Activated naive CD8-positive, alpha-beta T cell treated with anti-CD3 and anti-CD28 coated beads, Interleukin-2, amount 10 ng/mL, durations not matched to agents 7 days and 5 days (primary cell): ENCODE results near the gene MAPKAP1. TPM values are rescaled to one million over a fixed set of nuclear protein-coding genes. Genes with fewer than 3 reads are reported as not detected.
A peak's percentile ranks its signal among the peaks of the same experiment; 100 is the strongest.

ENCODE experiments used
- ATAC-seq: fragments of 150-1000 bp; cut with Tn5 transposase; one replicate; pipeline ENCODE4 v1.10.0; 2021; ENCODE audit warnings: low read depth, moderate library complexity
- POLR2A ChIA-PET: fragments of 350-600 bp; sonication (Branson Sonifier 250); formaldehyde crosslinking; loops from one replicate; lab custom pipeline; 2021; ENCODE audit warnings: antibody characterized with exemption; lab: Charles Lee
- DNase-seq: peaks from one replicate; pipeline ENCODE4 v3.0.0; 2021
- H3K27ac Mint-ChIP-seq: one replicate; pipeline ENCODE4 v1.8.0; 2022; ENCODE audit warnings: mild to moderate bottlenecking, mixed read lengths
- H3K27me3 Mint-ChIP-seq: one replicate; pipeline ENCODE4 v1.8.0; 2022; ENCODE audit warnings: mild to moderate bottlenecking, moderate library complexity, mixed read lengths
- H3K36me3 Mint-ChIP-seq: one replicate; pipeline ENCODE4 v1.8.0; 2021; ENCODE audit warnings: mild to moderate bottlenecking, mixed read lengths
- H3K4me1 Mint-ChIP-seq: one replicate; pipeline ENCODE4 v1.8.0; 2021; ENCODE audit warnings: mixed read lengths
- H3K4me3 Mint-ChIP-seq: one replicate; pipeline ENCODE4 v1.8.0; 2022; ENCODE audit warnings: mild to moderate bottlenecking, moderate library complexity, mixed read lengths
- H3K9me3 Mint-ChIP-seq: one replicate; pipeline ENCODE4 v1.8.0; 2021; ENCODE audit warnings: mixed read lengths
- total RNA-seq, 2 experiments: library from RNA; stranded (reverse); gene quantifications; one replicate each; pipeline ENCODE4 v1.2.3, GENCODE V29; 2021

Gene MAPKAP1
- total RNA-seq, 2 experiments from 2014 or later = 48.2 to 51.5 TPM

DNA sequence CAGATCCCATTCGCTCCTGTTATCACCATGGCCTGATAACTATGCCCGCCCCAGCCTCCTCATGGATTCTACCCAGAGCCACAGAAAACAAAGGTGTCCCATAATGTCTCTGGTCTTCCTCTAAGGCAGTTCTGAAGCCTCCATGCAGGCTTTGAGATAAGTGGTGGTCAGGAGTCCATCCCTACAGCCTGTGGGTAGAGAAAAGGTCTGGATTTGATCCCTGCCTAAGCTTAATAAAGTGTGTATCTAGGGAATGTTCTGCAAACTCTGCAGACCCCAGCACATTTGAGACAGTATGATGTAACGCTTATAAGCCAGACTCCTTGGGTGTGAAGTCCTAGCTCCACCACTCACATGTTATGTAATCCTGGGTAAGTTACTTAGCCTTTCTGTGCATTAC lies 187.3 kb downstream of the MAPKAP1 start:
- Mint-ChIP-seq H3K27ac (no peak overlapping the region), H3K4me1 (peaks cover 20% of the 10 kb centered on the region), H3K27me3 (no peaks in the 10 kb centered on the region)

DNA sequence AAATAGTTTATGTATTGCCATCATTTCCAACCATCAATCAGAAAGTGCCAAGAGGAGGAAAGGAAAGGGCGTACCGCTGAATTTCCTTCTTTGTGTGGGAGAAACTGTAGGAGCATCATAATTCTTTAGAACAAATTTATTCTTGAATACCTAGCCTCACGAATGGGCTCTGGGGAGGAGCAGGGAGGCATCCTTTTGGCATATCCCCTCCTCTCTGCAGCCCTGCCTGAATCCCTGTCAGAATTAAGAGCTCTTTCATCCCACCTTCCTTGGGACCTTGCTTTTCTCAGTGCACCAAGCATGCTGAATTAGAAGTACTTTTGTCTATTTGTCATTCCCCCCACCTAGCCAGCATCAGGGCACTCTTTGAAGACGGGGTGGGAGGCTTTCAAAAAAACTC lies 189.4 kb downstream of the MAPKAP1 start:
- Mint-ChIP-seq H3K4me1 (peaks cover 26% of the 10 kb centered on the region), H3K36me3 (peaks cover 7% of the 10 kb centered on the region), H3K9me3 (no peaks in the 10 kb centered on the region), H3K4me3 (no peak overlapping the region), H3K27ac (no peak overlapping the region), H3K27me3 (no peaks in the 10 kb centered on the region)
- no peak for ATAC-seq
- POLR2A ChIA-PET = no interaction called here
- DNase-seq = no peak

More for the DNA sequence above, 187.3 kb downstream of the MAPKAP1 start:
- Mint-ChIP-seq H3K9me3 (no peaks in the 10 kb centered on the region), H3K36me3 (peaks cover 12% of the 10 kb centered on the region), H3K4me3 (no peak overlapping the region)
- ATAC-seq (no peak), DNase-seq (no peak)
- POLR2A ChIA-PET = interaction anchor here (2.3 kb wide), 1 partner anchor 187 kb away, joined by 5 read pairs; the partner anchor contains the start of gene MAPKAP1

DNA sequence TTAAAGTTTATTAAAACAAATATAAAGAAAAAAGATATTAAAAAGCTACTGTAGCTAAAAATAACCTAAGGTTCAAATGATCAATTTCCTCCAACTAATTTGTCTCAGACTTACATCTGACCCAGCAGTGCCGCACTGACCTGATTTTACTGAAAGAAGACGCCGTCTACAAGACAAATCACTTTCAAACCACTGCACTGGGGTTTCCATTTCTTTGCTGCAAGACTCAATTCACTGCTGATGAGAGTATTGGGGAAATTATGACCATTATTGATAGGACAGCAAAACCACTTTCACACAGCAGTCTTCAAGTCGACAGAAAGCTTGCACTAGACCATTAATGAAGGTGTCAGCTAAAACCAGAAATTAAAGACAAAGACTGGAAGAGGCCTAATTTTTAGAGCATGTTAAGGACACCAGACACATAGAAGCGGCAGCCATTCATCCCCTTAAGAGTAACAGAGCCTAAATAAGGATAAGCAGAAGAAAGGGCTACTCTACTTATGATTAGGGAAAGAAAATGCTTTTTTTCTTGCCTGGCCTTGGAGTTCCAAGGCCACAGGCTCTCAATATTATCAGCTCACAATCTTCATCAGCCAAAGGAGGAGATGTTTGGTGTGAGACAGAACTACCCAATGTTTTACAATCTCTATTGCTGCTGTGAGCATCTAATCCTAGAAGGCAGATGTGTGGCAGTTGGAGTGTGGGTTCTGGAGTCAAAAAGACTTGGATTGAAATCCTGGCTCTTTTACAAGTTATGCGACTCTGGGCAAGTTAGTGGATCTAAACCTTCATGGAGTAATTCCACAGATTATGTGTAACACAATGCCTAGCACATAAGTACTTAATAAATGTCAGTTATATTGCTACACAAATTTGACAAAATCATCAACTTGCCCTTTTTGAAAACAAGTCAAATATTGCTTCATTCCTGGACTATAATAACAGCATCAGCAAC lies 190.7 kb downstream of the MAPKAP1 start:
- no peaks in the 10 kb centered on the region for H3K9me3 Mint-ChIP-seq
- POLR2A ChIA-PET = no interaction called here

DNA sequence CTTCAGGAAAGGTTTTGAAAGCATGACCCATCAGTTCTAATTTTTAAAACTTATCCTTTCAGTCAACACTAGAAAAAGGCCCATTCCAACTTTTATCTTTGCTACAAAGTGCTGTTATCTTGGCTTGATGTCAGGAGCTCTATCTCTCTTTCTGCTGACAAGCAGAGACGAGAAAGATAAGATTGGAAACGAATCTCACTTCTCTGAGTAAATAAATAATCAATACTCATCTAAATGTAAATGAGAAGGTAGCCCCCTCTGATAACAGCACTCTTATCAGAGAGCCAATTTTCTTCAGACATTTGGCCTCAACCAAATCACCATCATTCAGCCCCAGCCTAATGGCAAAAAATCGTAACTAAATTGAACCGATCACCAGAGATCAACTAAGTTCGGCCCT lies 191.7 kb downstream of the MAPKAP1 start:
- POLR2A ChIA-PET = no interaction called here
- peaks cover 12% of the 10 kb centered on the region for H3K4me1 Mint-ChIP-seq

More for the DNA sequence above, 190.7 kb downstream of the MAPKAP1 start:
- peaks cover 13% of the 10 kb centered on the region for H3K4me1 Mint-ChIP-seq
- H3K36me3 Mint-ChIP-seq = peaks cover 7% of the 10 kb centered on the region
- H3K27ac Mint-ChIP-seq = no peak overlapping the region
- DNase-seq = no peak
- no peak overlapping the region for H3K4me3 Mint-ChIP-seq
- no peaks in the 10 kb centered on the region for H3K27me3 Mint-ChIP-seq
- no peak for ATAC-seq

DNA sequence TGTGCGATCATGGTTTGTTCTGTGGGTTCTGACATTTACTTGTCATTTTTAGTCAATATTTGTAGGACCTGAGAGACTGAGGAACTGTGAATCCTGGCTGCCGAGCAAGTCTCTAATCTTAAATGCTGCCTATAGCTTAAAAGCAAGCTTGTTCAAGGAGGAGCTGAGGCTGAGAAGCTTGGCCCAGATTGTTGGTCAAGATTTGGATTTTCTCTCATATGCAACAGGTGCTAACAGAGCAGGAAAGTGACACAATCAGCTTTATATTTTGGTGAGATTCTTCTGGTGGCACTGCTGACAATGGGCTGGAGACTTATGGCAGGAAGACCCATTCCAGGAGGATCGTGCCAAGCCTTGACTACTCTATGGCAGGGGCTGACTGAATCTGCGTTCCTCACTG lies 192.5 kb downstream of the MAPKAP1 start:
- Mint-ChIP-seq H3K27me3 (no peaks in the 10 kb centered on the region), H3K4me1 (peaks cover 12% of the 10 kb centered on the region), H3K36me3 (peaks cover 1% of the 10 kb centered on the region), H3K4me3 (no peak overlapping the region), H3K27ac (peak overlapping the region; percentile 8), H3K9me3 (no peaks in the 10 kb centered on the region)
- DNase-seq (no peak), ATAC-seq (no peak)
- POLR2A ChIA-PET = no interaction called here

More for the DNA sequence above, 191.7 kb downstream of the MAPKAP1 start:
- H3K36me3 Mint-ChIP-seq = peaks cover 1% of the 10 kb centered on the region
- no peak for ATAC-seq
- H3K4me3 Mint-ChIP-seq = no peak overlapping the region
- DNase-seq = no peak
- H3K27ac Mint-ChIP-seq = no peak overlapping the region
- no peaks in the 10 kb centered on the region for H3K27me3 Mint-ChIP-seq
- H3K9me3 Mint-ChIP-seq = no peaks in the 10 kb centered on the region

DNA sequence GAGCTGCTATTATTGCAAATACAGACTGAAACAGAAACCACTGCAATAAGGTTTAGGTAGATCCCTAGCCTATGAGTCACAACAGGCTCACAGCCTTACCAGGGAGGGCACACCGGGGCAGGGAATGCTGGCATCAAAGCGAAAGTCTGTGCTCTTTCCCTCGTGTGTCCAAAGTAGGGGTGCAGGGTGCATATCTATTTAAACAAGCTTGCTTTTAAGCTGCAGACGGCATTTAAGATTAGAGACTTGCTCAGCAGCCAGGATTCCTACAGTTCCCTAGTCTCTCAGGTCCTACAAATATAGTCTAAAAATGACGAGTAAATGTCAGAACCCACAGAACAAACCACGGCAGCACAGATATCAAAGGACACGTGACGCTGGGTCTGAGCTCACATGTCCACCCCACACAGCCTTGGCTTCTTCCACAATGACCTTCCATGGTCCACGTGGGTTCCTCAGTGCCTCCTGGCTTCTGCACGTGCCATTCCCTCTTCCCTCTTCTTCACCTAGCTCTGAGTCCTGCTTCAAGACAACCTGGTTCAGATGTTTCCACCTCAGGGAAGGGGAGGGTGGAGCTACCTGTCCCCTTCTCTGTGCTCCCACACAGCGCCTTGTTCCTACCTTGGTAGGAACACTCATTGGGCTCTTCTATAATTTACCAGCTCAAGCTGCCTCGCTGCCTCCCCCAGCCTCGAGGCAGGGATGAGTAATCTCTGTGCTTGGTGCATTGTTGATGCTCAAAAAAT lies 193.2 kb downstream of the MAPKAP1 start:
- ATAC-seq = peak; percentile 63

DNA sequence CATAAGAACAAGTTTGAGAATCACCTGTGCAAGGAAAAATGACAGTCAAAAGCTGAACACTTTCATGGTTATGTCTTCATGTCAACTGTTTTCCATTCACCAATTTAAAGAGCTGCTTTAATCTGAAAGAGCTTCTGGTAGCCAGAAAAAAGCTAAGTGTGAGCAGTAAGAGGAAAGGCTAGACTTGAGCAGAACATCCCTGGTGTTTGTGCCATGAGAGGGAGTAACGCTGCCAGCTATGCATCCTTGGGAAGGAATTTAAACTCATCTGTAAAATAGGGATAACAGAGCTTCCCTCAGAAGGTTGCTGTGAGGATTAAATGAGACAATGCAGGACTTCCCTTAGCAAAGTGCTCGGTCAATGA lies 193.7 kb downstream of the MAPKAP1 start:
- Mint-ChIP-seq H3K36me3 (no peaks in the 10 kb centered on the region), H3K27ac (no peak overlapping the region), H3K4me3 (no peak overlapping the region), H3K9me3 (no peaks in the 10 kb centered on the region), H3K4me1 (peaks cover 12% of the 10 kb centered on the region), H3K27me3 (no peaks in the 10 kb centered on the region)
- POLR2A ChIA-PET = interaction anchor here (0.6 to 1.1 kb wide), 3 partner anchors 9 to 295 kb away, joined by 3 to 7 read pairs (median 5); partner anchors contain the start of gene MAPKAP1
- no peak for DNase-seq
- ATAC-seq = no peak

More for the DNA sequence above, 193.2 kb downstream of the MAPKAP1 start:
- H3K4me1 Mint-ChIP-seq = peaks cover 12% of the 10 kb centered on the region
- H3K9me3 Mint-ChIP-seq = no peaks in the 10 kb centered on the region
- H3K4me3 Mint-ChIP-seq = peak overlapping the region; percentile 39
- DNase-seq = no peak
- H3K36me3 Mint-ChIP-seq = peaks cover 1% of the 10 kb centered on the region
- peak overlapping the region; percentile 8 for H3K27ac Mint-ChIP-seq
- no peaks in the 10 kb centered on the region for H3K27me3 Mint-ChIP-seq
- POLR2A ChIA-PET = interaction anchor here (0.6 to 1.1 kb wide), 3 partner anchors 8 to 193 kb away, joined by 3 to 5 read pairs (median 3); partner anchors contain the start of gene MAPKAP1

DNA sequence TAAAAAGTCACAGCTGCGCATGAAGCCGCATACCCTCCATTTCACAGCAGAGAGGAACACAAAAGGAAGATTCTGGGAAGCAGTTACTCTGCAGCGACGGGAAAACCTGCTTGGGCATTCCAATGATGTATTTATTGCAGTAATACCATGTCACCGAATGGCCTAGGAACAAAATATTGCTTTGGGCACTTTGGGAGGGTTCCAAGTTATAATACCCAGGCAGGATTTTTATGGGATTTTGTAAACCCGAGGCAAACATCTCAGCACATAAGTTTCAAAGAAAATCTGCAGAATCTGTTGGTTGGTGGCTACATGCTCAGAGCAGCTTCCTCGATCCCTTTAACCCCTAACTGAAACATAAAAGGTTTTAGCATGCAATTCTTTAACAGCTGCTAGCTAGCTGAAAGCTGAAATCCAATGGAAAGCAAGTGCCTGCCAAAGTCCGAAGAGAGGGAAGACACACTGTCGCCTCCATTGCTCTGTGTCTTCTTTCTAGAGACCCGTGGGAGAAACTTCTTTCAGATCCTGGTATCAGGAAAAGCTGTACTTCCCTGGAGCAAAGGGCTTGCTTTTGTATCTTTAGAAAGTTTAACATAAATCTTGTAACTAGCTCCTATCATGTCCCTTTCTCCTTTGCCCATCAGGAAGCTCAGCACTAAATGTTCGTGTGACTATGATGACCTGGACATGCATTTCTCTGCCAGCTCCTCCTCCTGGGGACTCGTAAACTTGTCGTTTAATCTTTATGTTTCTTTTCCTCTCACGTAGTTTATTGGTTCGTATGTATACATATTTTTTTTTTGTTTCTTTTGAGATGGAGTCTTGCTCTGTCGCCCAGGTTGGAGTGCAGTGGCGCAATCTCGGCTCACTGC lies 195.0 kb downstream of the MAPKAP1 start:
- ATAC-seq = no peak
- H3K36me3 Mint-ChIP-seq = no peaks in the 10 kb centered on the region
- no peak for DNase-seq
- no peak overlapping the region for H3K4me3 Mint-ChIP-seq
- no peak overlapping the region for H3K27ac Mint-ChIP-seq
- POLR2A ChIA-PET = no interaction called here
- no peaks in the 10 kb centered on the region for H3K9me3 Mint-ChIP-seq
- no peaks in the 10 kb centered on the region for H3K27me3 Mint-ChIP-seq
- H3K4me1 Mint-ChIP-seq = peaks cover 12% of the 10 kb centered on the region

DNA sequence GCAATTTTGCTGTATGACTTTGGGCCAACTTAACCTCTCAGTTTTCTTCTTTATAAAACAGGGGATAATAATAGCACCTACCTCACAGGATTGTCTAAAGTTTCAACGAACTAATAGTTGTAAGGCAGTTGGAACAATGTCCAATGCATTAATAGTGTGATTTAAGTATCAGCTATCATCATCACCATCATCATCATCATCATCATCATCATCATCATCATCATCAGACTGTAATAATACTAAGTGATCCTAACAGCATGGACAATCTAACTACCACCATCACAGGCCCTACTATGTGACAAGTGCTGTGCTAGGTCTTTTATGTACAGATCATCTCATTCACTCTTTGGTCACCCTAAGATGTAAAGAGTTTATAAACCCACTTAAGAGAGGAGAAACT lies 196.0 kb downstream of the MAPKAP1 start:
- Mint-ChIP-seq H3K27ac (no peak overlapping the region), H3K36me3 (no peaks in the 10 kb centered on the region), H3K4me3 (no peak overlapping the region), H3K27me3 (no peaks in the 10 kb centered on the region), H3K9me3 (no peaks in the 10 kb centered on the region), H3K4me1 (peaks cover 12% of the 10 kb centered on the region)
- ATAC-seq = no peak
- DNase-seq = no peak
- POLR2A ChIA-PET = no interaction called here

DNA sequence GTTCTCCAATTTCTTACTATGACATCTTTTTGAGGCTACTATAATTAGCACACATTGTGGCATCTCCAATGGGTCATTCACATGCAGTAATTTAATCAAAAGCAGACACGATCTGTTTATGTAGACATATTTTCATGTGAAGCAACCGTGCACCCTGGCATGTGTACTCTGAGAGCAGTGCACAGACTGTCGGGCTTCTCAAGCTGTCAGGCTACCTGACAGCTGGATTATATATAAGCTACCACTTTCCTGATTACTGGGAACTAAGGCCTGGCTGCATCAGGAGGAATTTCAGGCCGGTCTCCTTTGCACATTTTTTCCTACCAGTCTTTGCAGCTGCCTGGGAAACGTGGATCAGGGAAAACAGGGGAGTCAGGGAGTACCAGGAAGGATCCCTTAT lies 197.5 kb downstream of the MAPKAP1 start:
- H3K4me1 Mint-ChIP-seq = peaks cover 15% of the 10 kb centered on the region
- no peak for DNase-seq
- POLR2A ChIA-PET = no interaction called here
- no peaks in the 10 kb centered on the region for H3K9me3 Mint-ChIP-seq
- no peak for ATAC-seq
- H3K27ac Mint-ChIP-seq = no peak overlapping the region
- H3K36me3 Mint-ChIP-seq = peaks cover 4% of the 10 kb centered on the region
- H3K4me3 Mint-ChIP-seq = no peak overlapping the region
- no peaks in the 10 kb centered on the region for H3K27me3 Mint-ChIP-seq

DNA sequence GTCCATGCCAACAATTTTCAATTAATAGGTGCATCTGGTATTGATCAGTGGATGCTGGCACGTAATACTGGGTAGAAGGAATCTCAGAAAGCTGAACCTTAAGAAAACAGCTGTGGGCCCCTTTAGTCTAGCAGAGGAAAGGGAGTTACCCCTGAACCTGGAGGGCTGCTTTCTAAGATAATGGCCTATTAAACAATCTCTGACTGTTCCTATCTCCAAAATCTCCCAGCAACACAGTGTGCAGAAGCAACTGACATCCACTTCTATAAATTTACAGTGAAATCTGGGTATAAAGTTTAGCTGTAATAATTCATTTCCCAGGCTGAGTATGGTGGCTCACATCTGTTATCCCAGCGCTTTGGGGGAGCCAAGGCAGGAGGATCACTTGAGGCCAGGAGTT lies 198.8 kb downstream of the MAPKAP1 start:
- H3K9me3 Mint-ChIP-seq = no peaks in the 10 kb centered on the region
- no peak overlapping the region for H3K27ac Mint-ChIP-seq

DNA sequence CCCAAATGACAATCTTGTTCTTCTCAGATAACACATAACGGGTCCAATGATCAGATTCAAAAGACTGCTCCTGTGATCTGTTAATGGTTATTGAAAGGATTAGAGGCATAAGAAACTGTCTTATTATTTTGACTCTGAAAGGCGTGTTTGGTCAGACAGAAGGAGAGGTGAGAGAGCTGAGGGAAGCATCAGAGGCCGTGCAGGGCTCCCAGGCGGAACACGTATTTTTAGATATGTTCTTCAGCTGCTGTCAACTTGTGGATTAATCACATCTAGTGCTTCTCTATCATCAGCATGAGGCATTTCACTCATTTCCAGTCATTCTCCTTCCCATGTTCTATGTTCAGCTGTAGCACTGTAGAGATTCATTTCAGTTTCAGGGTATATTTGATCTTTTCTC lies 199.8 kb downstream of the MAPKAP1 start:
- no peaks in the 10 kb centered on the region for H3K9me3 Mint-ChIP-seq
- H3K36me3 Mint-ChIP-seq = peaks cover 4% of the 10 kb centered on the region
- POLR2A ChIA-PET = no interaction called here
- no peaks in the 10 kb centered on the region for H3K27me3 Mint-ChIP-seq
- ATAC-seq (no peak), DNase-seq (no peak)
- no peak overlapping the region for H3K27ac Mint-ChIP-seq
- no peak overlapping the region for H3K4me3 Mint-ChIP-seq
- H3K4me1 Mint-ChIP-seq = peaks cover 4% of the 10 kb centered on the region

More for the DNA sequence above, 198.8 kb downstream of the MAPKAP1 start:
- Mint-ChIP-seq H3K4me1 (peaks cover 4% of the 10 kb centered on the region), H3K27me3 (no peaks in the 10 kb centered on the region), H3K4me3 (no peak overlapping the region), H3K36me3 (peaks cover 4% of the 10 kb centered on the region)
- POLR2A ChIA-PET = interaction anchor here (0.6 kb wide), 1 partner anchor 190 kb away, joined by 3 read pairs; no protein-coding TSS in a partner anchor
- no peak for DNase-seq
- no peak for ATAC-seq
